Tibial nerve (tissue), 3 donors: Measurements from ENCODE around the gene ARHGEF17.

Experiments used
- CTCF ChIP-seq, 5 experiments: fragments of 200-600 bp in 3 of 5; fragments of 450-650 bp in 2 of 5; sonication (generic) in 3 of 5; IDR thresholded peaks; one replicate each; pipeline ENCODE4 v1.5.1; 2016 to 2019; ENCODE audit warnings: antibody characterized with exemption in 5 of 5, mild to moderate bottlenecking in 3 of 5, moderate library complexity in 2 of 5
- POLR2A ChIP-seq, 2 donors: fragments of 450-650 bp; IDR thresholded peaks; one replicate each; pipeline ENCODE4 v1.6.1; 2017; ENCODE audit warnings: antibody characterized with exemption in 2 of 2, mild to moderate bottlenecking in 2 of 2, moderate library complexity in 2 of 2

GRCh38 chr11:73404506-73405145 lies 96.5 kb downstream of the ARHGEF17 start:
- TF ChIP-seq CTCF (IDR thresholded peaks at IDR 0.05) (no peak), POLR2A (IDR thresholded peaks at IDR 0.05) (no peak)
